Lower leg skin (tissue), 4 donors: ENCODE results near the gene HSPG2. TPM values are rescaled to one million over a fixed set of nuclear protein-coding genes. Genes with fewer than 3 reads are reported as not detected.

Experiments
- DNase-seq, 2 donors: peaks; one replicate each; pipeline ENCODE4 v3.0.0-alpha.2; 2019; ENCODE audit warnings: low spot score in 2 of 2
- H3K4me3 ChIP-seq: fragments of 200-600 bp; sonication (generic); 2 replicates; pipeline ENCODE4 v1.5.1; 2017; ENCODE audit warnings: mild to moderate bottlenecking, low read depth; ENCODE audit not compliant: poor library complexity, severe bottlenecking
- POLR2A ChIP-seq, 2 donors: fragments of 450-650 bp; IDR thresholded peaks; one replicate each; pipeline ENCODE4 v1.6.1; 2016 to 2017; ENCODE audit warnings: antibody characterized with exemption in 2 of 2, mild to moderate bottlenecking in 1 of 2, moderate library complexity in 1 of 2
- WGBS, 2 donors: methylation state at CpG; one replicate each; pipeline ENCODE4 v1.1.5; 2018; 5-methylcytosine and 5-hydroxymethylcytosine counted together
- intact Hi-C: fragments of 100-400 bp; cut with DNase I; formaldehyde crosslinking; loops from one replicate; pipeline ENCODE4 v1.15.0; 2023; ENCODE audit warnings: low total_unique reads
- total RNA-seq, 4 donors: library from RNA; depleted of rRNA; stranded (reverse); fragments of >200 nt; gene quantifications; one replicate each; pipeline ENCODE4 v1.1.0, GENCODE V29; 2016
- TF ChIP-seq, protein P1 (sequence below), 3 donors: fragments of 450-650 bp; IDR thresholded peaks; one replicate each; pipeline ENCODE4 v1.5.1; 2016; ENCODE audit warnings: antibody characterized with exemption in 3 of 3, mild to moderate bottlenecking in 3 of 3, moderate library complexity in 2 of 3

Gene HSPG2
- total RNA-seq, 4 donors from 2014 or later = 67.9 to 171 (median 99.6) TPM

DNA sequence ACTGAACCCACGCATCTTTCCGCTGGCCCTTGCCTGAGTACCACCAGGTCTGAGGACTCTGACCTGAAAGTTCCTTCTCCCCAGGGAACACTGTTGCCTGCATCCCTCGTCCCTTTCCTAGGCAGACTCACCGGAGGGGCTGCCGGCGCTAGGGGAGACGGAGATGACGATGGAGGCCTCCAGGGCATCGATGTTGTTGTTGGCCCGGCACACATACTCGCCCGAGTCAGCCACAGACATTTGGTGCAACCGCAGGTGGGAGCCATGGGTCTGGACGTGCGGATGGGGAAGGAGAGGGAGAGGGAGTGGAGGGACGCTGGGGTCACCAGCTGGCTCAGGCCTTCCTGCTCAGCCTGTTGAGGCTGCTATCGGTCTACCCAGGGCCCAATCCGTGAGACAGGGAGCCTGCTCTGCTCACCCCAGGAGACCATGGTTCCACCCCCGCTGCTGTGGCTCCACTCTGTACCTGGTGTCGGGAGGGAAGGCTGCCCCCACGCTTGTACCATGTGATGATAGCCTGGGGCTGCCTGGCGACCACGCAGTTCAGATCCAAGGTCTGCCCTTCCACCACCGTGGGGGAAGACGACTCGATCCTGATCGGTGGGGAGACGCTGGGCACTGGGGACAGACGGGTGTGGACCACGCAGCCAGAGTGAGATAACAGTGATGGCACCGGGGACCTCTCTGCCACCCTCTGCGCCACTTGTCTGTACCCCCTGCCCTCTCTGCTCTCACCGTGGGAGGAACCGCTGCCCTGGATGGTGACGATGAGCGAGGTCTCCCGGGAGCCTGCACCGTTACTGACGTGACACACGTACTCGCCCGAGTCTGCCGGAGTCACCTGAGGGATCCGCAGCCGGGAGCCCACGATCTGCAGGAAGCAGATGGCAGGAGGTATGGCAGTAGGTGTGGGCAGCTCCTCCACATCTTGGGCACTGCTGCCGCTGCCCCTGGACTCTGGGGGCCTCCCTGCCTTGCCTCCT is 89.6 kb downstream of the HSPG2 start:
- intact Hi-C loops = no loop called here
- 90% methylated on average over 43 to 46 of the region's 47 CpGs for WGBS, 2 donors
- no peak overlapping the region for H3K4me3 ChIP-seq
- no peak for TF ChIP-seq POLR2A (IDR thresholded peaks at IDR 0.05)
- TF ChIP-seq, protein P1, sequence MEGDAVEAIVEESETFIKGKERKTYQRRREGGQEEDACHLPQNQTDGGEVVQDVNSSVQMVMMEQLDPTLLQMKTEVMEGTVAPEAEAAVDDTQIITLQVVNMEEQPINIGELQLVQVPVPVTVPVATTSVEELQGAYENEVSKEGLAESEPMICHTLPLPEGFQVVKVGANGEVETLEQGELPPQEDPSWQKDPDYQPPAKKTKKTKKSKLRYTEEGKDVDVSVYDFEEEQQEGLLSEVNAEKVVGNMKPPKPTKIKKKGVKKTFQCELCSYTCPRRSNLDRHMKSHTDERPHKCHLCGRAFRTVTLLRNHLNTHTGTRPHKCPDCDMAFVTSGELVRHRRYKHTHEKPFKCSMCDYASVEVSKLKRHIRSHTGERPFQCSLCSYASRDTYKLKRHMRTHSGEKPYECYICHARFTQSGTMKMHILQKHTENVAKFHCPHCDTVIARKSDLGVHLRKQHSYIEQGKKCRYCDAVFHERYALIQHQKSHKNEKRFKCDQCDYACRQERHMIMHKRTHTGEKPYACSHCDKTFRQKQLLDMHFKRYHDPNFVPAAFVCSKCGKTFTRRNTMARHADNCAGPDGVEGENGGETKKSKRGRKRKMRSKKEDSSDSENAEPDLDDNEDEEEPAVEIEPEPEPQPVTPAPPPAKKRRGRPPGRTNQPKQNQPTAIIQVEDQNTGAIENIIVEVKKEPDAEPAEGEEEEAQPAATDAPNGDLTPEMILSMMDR (IDR thresholded peaks at IDR 0.05) = no peak
- DNase-seq = no peak

DNA sequence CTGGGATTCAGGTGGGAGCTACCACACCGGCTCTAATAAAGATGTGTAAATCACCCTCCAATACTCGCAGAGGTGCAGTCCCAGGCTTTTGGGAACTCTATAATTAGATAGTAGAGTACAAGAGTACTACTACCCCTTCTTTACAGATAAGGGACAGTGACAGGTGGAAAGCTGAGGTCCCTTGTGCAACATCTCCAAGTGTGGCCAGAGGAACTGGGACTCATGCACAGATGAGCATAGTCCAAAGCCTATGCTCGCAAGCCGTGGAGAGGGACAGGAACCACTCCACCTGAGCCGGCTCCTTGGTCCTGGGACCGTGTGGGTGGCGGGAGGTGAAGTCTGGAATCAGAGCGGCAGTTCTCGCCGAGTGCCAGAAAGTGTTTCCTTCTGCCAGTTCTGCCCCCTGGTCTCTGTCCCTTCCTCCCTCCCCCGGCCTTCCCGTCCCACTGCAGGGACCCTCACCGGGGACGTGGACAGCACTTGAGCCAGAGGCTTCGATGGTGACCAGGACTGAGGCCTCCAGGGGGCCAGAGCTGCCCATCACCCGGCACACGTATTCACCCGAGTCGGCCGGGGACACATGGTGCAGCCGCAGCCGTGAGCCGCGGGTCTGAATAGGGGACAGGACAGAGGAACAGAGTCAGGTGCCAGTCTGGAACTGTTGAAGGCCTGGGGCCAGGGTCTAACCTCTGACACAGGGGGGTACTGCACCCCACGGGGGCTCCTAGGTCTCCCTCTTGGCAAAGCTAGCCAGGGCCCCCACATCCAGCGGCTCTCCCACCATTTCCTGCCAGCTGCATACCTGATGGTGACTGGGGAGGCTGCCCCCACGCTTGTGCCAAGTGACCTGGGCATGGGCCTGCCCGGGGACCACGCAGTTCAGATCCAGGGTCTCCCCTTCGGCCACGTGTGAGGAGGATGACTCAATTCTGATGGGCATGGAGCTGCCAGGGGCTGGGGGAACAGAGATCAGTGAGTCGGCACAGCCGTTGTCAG is 91.2 kb downstream of the HSPG2 start:
- TF ChIP-seq POLR2A (IDR thresholded peaks at IDR 0.05) = no peak

DNA sequence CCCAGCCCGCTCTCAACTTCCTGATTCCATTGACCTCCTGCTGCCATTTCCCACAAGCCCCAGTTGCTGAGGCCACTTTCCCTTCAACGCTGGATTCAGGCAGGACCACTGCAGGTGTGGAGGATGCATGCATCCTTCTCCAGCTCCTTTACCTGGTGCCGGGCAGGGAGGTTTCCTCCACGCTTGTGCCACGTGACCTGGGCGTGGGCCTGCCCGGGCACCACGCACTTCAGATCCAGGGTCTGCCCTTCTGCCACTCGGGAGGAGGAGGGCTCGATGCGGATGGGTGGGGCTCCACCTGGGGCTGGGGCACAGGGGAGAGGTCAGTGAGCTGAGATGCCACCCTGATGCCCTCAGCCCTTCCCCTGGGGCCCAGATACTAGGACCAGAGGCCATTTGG is 93.1 kb downstream of the HSPG2 start:
- WGBS, 2 donors = 83% methylated on average over 7 to 8 of the region's 11 CpGs

More for the DNA sequence above, 91.2 kb downstream of the HSPG2 start:
- WGBS, 2 donors = 90 to 92% methylated on average over 27 to 33 of the region's 33 CpGs
- no peak overlapping the region for H3K4me3 ChIP-seq
- intact Hi-C loops = no loop called here
- DNase-seq = no peak

DNA sequence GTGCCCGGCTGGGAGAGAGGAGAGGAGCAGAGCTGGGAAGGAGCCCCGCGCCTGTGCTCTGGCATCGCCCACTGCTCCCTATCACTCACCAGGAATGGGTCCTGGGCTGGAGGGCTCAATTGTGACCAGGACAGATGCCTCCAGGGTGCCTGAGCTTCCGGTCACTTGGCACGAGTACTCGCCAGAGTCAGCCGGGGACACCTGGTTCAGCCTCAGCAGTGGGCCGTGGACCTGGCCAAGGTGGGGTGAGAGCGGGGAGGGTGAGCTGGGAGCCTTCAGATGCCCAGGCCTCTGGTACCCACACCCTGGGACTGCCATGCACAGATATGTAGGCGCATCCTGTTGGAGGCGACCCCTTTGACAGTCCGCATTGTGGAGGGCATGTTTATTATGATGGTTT is 93.9 kb downstream of the HSPG2 start:
- 91 to 94% methylated on average over 13 of the region's 13 CpGs for WGBS, 2 donors
- H3K4me3 ChIP-seq = no peak overlapping the region
- intact Hi-C loops = no loop called here
- TF ChIP-seq POLR2A (IDR thresholded peaks at IDR 0.05) = no peak
- TF ChIP-seq, protein P1 (IDR thresholded peaks at IDR 0.05) = no peak
- DNase-seq = no peak

More for the DNA sequence above, 93.1 kb downstream of the HSPG2 start:
- intact Hi-C loops = no loop called here
- H3K4me3 ChIP-seq = no peak overlapping the region
- no peak for TF ChIP-seq POLR2A (IDR thresholded peaks at IDR 0.05)
- TF ChIP-seq, protein P1 (IDR thresholded peaks at IDR 0.05) = no peak
- no peak for DNase-seq

DNA sequence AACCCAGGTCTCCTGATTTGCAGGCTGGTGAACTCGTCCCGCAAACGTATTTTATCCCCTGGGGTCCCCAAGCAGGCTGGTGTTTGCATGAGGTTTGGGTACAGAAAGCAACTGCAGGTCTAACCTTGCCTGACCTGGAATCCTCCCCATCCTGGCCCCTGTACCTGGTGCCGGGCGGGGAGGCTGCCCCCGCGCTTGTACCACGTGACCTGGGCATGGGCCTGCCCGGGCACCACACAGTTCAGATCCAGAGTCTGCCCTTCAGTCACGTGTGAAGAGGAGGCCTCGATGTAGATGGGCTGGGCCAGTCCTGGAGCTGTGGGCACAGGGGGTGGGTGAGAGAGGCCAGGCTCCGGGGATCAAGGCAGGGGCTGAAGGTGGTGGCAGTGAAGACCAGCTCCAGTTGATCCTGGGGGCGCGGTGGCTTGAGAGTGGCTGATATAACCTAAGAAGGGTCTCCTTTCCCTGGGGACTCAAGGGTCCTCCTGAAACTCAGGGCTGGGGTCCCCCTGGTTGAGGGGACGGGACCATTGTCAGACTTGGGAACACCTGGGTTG is 94.4 kb downstream of the HSPG2 start:
- intact Hi-C loops = no loop called here
- WGBS, 2 donors = 57 to 62% methylated on average over 11 to 14 of the region's 15 CpGs
- no peak overlapping the region for H3K4me3 ChIP-seq
- TF ChIP-seq, protein P1 (IDR thresholded peaks at IDR 0.05) = no peak
- no peak for TF ChIP-seq POLR2A (IDR thresholded peaks at IDR 0.05)
- DNase-seq = no peak
